Subcutaneous abdominal adipose tissue (tissue), 5 donors: ENCODE measurements around the gene ATXN7L3.

Experiments used
- H3K27ac ChIP-seq: one replicate; pipeline ENCODE4 v1.7.0; 2013; ENCODE audit warnings: low read depth, mild to moderate bottlenecking, inconsistent platforms, low read length, moderate library complexity
- H3K27me3 ChIP-seq, 5 donors: one replicate each; pipeline ENCODE4 v1.7.0; 2013; ENCODE audit warnings: low read length in 5 of 5, inconsistent platforms in 1 of 5; ENCODE audit not compliant: control insufficient read depth in 5 of 5, insufficient read depth in 4 of 5
- H3K36me3 ChIP-seq, 5 donors: one replicate each; pipeline ENCODE4 v1.7.0; 2013; ENCODE audit warnings: low read length in 5 of 5; ENCODE audit not compliant: control insufficient read depth in 5 of 5, insufficient read depth in 5 of 5
- H3K4me1 ChIP-seq, 5 donors: one replicate each; pipeline ENCODE4 v1.7.0; 2013; ENCODE audit warnings: low read length in 5 of 5, mild to moderate bottlenecking in 3 of 5, moderate library complexity in 1 of 5; ENCODE audit not compliant: control insufficient read depth in 5 of 5, insufficient read depth in 5 of 5
- H3K4me3 ChIP-seq, 5 donors: one replicate each; pipeline ENCODE4 v1.7.0; 2013; ENCODE audit warnings: low read length in 5 of 5, low read depth in 1 of 5
- H3K9ac ChIP-seq, 5 donors: one replicate each; pipeline ENCODE4 v1.7.0; 2013; ENCODE audit warnings: low read length in 5 of 5, mild to moderate bottlenecking in 4 of 5, moderate library complexity in 3 of 5
- H3K9me3 ChIP-seq, 5 donors: one replicate each; pipeline ENCODE4 v1.7.0; 2013; ENCODE audit warnings: low read length in 5 of 5; ENCODE audit not compliant: control insufficient read depth in 5 of 5
- donor health status: healthy.
- donor health status: healthy.
- donor health status: healthy.
- donor health status: healthy.
- donor health status: healthy.

The ATXN7L3 gene

DNA sequence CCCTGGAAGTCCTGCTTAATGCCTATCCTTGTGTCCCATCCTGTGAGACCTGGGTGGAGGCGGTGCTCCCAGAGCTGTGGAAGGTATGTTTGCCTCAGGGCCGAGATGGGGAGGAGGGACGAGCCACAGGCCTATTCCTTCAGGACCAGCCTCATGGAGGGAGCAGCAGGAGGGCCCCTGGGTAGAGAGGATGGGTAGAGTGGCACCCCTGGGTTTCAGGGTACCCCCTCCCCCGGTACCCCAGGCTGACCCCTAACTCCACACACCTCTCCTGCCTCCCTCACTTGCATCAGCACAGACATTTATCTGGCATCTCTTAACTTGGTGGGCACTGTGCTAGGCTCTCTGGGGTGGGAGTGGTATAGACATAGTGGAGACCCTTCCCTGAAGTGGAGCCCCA, 22.0 kb downstream of the ATXN7L3 start:
- peak overlapping the region in 1 of 5 donors; percentile 43 for H3K9ac ChIP-seq
- no peaks in the 10 kb centered on the region for H3K9me3 ChIP-seq
- H3K4me3 ChIP-seq = no peak overlapping the region
- H3K4me1 ChIP-seq = peaks cover 0 to 2% (median 0%) of the 10 kb centered on the region in 5 donors
- H3K27me3 ChIP-seq = no peaks in the 10 kb centered on the region
- H3K36me3 ChIP-seq = peaks cover 0 to 46% (median 18%) of the 10 kb centered on the region in 5 donors
- no peak overlapping the region for H3K27ac ChIP-seq

DNA sequence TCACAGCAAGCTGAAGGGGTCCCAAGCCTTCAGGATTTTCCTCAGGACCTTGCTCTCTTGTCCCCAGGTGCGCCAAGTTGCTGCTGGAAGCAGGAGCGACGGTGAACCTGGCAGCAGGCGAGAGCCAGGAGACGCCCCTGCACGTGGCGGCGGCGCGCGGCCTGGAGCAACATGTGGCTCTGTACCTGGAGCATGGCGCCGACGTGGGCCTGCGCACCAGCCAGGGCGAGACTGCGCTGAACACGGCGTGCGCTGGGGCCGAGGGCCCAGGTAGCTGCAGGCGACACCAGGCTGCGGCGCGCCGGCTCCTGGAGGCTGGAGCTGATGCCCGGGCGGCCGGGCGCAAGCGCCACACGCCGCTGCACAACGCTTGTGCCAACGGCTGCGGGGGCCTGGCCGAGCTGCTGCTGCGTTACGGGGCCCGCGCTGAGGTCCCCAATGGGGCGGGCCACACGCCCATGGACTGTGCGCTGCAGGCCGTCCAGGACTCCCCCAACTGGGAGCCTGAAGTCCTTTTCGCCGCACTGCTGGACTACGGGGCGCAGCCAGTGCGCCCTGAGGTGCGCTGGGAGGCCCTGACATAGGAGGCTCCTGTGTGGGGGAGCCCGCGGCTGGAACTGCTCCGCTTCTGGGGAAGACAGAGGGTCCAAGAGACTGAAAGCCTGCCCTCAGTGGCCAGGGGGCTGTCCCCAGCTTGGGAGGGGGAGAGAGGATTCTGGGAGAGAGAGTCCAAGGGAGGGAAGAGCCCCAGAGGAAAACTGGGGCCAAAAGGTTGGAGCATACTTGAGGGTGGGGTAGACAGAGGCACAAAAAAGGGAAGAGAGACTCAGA, 22.8 kb downstream of the ATXN7L3 start:
- Histone ChIP-seq H3K27ac (no peak overlapping the region), H3K9me3 (no peaks in the 10 kb centered on the region), H3K27me3 (no peaks in the 10 kb centered on the region), H3K4me3 (no peak overlapping the region), H3K9ac (peak overlapping the region in 1 of 5 donors; percentile 43), H3K4me1 (no peaks in the 10 kb centered on the region), H3K36me3 (peaks cover 0 to 39% (median 13%) of the 10 kb centered on the region in 5 donors)

DNA sequence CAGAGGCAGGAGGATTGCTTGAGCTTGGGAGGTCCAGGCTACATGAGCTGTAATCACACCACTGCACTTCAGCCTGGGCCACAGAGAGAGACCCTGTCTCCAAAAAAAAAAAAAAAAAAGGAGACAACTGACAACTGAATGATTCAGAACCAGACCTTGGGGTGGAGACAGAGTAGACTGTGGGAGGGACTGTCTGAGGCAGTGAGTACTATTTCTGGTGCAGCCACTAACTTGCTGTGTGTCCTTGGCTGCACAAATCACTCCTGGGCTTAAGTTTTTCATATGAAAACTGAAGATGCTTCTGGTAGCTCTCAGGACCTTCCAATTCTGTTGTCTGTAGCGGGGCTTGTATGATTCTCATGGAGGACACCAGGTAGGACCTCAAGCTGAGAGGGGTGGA, 23.4 kb downstream of the ATXN7L3 start:
- Histone ChIP-seq H3K9me3 (no peaks in the 10 kb centered on the region), H3K27me3 (no peaks in the 10 kb centered on the region), H3K27ac (no peak overlapping the region), H3K36me3 (peaks cover 0 to 34% (median 11%) of the 10 kb centered on the region in 5 donors), H3K4me1 (no peaks in the 10 kb centered on the region), H3K9ac (no peak overlapping the region), H3K4me3 (no peak overlapping the region)

DNA sequence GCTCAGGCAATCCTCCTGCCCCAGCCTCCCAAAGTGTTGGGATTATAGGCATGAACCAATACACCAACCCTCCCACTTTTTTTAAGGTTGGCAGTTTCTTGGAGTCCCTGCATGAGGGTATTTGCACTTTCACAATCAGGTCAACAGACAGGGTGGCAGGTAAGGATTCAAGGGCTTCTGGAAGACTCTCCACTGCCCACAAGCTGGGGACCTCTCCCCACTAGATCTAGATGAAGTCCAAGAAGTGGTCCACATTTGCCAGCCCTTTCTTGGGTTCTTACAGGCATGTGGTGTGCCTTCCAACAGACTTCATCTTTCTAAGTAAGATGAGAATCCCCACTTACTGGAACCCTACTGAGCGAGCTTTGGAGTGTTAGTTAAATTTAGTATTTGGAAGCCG, 25.3 kb downstream of the ATXN7L3 start:
- H3K9me3 ChIP-seq = no peaks in the 10 kb centered on the region
- H3K36me3 ChIP-seq = peaks cover 0 to 34% (median 11%) of the 10 kb centered on the region in 5 donors
- H3K4me1 ChIP-seq = peaks cover 0 to 4% (median 0%) of the 10 kb centered on the region in 5 donors
- peak overlapping the region in 1 of 5 donors; percentile 30 for H3K9ac ChIP-seq
- no peak overlapping the region for H3K27ac ChIP-seq
- peaks cover 0 to 6% (median 5%) of the 10 kb centered on the region in 5 donors for H3K27me3 ChIP-seq
- no peak overlapping the region for H3K4me3 ChIP-seq

DNA sequence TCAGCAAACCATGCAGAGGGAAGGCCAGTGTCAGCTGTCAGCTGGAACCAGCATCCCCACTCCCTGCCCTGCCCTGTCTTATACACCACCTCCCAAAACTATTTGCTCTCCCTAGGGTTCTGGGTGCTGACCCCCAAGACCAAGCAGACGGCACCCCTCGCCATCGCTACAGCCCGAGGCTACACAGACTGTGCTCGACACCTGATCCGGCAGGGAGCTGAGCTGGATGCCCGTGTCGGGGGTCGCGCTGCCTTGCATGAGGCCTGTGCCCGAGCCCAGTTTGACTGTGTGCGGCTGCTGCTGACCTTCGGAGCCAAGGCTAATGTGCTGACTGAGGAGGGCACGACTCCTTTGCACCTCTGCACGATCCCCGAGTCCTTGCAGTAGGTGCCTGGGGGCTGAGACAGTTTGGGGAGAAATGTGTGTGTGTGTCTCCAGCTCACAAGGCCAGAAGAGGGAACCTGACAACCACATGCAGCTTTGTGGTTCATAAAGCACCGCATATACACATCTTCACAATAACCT, 27.7 kb downstream of the ATXN7L3 start:
- Histone ChIP-seq H3K9me3 (no peaks in the 10 kb centered on the region), H3K4me1 (peaks cover 0 to 8% (median 4%) of the 10 kb centered on the region in 5 donors), H3K4me3 (no peak overlapping the region), H3K36me3 (peaks cover 0 to 13% (median 7%) of the 10 kb centered on the region in 5 donors), H3K9ac (no peak overlapping the region), H3K27me3 (peaks cover 0 to 6% (median 5%) of the 10 kb centered on the region in 5 donors), H3K27ac (no peak overlapping the region)

DNA sequence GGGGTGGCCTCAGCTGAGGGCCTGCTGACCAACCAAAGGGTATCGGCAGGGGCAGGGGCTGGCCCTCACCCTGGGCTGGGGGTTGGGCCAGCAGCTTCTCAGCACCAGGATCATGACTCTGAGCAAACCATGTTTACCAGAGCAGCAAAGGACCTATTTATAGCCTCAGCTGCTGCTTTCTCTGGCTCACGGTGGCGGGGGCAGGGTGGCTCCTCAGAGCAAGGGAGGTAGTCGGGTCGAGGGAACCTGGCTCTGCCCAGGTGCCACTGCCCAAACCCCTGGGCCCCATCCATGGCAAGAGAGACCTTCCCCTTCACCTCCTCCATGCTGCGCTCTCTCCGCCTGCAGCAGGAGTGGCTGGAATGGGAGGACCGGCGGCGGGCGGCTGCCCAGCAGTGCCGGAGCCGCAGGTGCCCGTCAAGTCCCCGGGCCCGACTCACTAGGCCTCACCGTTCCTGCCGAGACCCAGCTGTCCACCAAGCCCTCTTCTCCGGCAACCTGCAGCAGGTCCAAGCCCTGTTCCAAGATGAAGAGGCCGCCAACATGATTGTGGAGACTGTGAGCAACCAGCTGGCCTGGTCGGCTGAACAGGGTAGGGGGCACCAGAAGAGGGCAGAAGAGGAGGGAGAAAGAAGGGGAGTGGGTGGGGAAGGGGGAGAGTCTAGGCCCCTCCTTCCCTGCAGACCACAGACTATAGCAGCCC, 29.0 kb downstream of the ATXN7L3 start, which contains the start of gene ASB16:
TSS of gene ASB16 (plus strand) at position 206 of the 703 bp plus-strand sequence. CDS start at position 292, 86 bp downstream.
- H3K9ac ChIP-seq = no peak within 1 kb of the TSS
- H3K36me3 ChIP-seq = peaks cover 0 to 4% (median 0%) of the 10 kb centered on the region in 5 donors
- no peaks in the 10 kb centered on the region for H3K9me3 ChIP-seq
- H3K27ac ChIP-seq = no peak within 1 kb of the TSS
- no peak within 1 kb of the TSS for H3K4me3 ChIP-seq
- peaks cover 0 to 8% (median 4%) of the 10 kb centered on the region in 5 donors for H3K4me1 ChIP-seq
- H3K27me3 ChIP-seq = peaks cover 0 to 6% (median 5%) of the 10 kb centered on the region in 5 donors

DNA sequence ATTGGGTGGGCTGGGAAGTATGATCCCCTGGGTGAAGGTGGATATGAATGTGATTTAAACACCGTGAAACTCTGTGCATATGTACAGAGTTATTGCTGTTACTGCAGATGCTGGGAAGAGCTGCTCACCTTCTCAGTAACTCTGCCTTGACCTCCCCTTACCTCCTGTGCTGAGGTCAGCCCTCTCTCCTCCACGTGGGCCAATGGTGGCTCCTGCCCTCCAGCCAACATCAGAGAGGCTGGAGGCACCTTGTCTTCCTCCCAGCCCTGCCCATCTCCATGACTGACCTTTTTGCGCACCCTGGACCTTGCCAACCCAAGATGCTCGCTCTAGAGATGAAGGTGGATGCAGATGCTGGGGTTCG, 29.6 kb downstream of the ATXN7L3 start:
- H3K9ac ChIP-seq = no peak overlapping the region
- H3K4me1 ChIP-seq = peaks cover 0 to 8% (median 4%) of the 10 kb centered on the region in 5 donors
- peaks cover 0 to 6% (median 5%) of the 10 kb centered on the region in 5 donors for H3K27me3 ChIP-seq
- H3K4me3 ChIP-seq = no peak overlapping the region
- no peak overlapping the region for H3K27ac ChIP-seq
- peaks cover 0 to 4% (median 0%) of the 10 kb centered on the region in 5 donors for H3K36me3 ChIP-seq
- no peaks in the 10 kb centered on the region for H3K9me3 ChIP-seq

DNA sequence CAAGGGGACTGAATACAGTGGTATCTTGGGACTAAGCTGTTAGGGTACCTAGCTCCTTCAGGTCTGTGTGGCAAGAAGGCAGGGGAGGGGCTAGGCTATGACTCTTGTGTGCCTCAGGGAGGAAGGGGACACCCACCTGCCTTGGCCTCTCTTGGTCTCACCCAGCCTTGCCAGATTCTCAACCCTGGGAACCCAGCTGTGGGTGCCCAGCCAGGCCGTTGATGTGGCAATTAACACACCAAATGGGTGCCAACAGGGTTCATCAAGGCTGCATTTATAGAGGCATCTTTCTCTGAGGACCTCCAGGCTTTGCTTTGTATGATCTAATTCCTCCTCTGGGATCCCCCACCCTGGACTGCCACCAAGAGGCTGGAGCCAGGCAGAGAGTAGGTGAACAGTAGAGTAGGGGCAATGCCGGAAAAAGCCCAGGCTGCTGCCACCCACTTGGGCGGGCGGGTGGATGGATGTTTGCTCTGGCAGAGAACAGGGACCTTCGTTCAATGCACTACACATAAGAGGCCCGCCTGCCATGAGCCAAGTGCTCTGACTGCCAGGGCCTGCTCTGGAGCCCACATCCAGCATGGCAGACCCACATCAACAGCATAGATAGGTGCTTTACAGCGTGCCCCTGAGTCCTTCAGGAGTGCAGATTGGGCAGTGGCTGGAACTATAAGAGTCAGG, 32.4 kb downstream of the ATXN7L3 start:
- Histone ChIP-seq H3K9me3 (no peaks in the 10 kb centered on the region), H3K27ac (no peak overlapping the region), H3K4me1 (peaks cover 0 to 8% (median 4%) of the 10 kb centered on the region in 5 donors), H3K4me3 (no peak overlapping the region), H3K36me3 (peaks cover 0 to under 1% (median 0%) of the 10 kb centered on the region in 5 donors), H3K27me3 (peaks cover 0 to 6% (median 5%) of the 10 kb centered on the region in 5 donors), H3K9ac (peak overlapping the region in 1 of 5 donors; percentile 31)

DNA sequence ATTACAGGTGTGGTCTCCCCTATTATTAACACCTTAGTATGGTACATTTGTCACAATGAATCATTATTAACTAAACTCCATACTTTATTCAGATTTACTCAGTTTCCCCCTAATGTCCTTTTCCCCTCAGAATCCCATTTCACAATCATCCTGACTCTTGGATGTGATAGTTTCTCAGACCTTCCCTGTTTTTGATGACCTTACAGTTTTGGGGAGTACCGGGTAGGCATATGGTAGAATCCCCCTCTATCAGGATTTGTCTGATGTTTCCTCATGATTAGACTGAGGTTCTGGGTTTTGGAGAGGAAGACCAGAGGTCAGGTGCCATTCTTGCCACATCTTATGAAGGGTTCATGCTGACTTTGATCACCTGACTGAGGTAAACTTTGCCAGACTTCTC, 35.2 kb downstream of the ATXN7L3 start:
- no peak overlapping the region for H3K27ac ChIP-seq

More for the DNA sequence above, 35.2 kb downstream of the ATXN7L3 start:
- Histone ChIP-seq H3K27me3 (peaks cover 0 to 4% (median 0%) of the 10 kb centered on the region in 5 donors), H3K4me1 (peaks cover 0 to 4% (median 4%) of the 10 kb centered on the region in 5 donors), H3K9me3 (no peaks in the 10 kb centered on the region), H3K4me3 (no peak overlapping the region), H3K9ac (no peak overlapping the region), H3K36me3 (peaks cover 0 to 13% (median 8%) of the 10 kb centered on the region in 5 donors)
